Hypothalamus (tissue), 51 donors: ENCODE data around the gene SH3RF2.
"Not testable (repeated sequence)": the region's sequence is repeated elsewhere in the genome, so short reads cannot be mapped to it uniquely, and the experiment has no call there.

Source experiments
- DNase-seq, 51 donors: peaks; one replicate each; lab custom pipeline; 2025; lab: John Stamatoyannopoulos, UW

SH3RF2 gene

GRCh38 chr5:145947581-145947980 is 11.2 kb downstream of the SH3RF2 start:
- no peak for DNase-seq

- DNase-seq = no peak
Measured at GRCh38 chr5:145948047-145948446, 11.7 kb downstream of the SH3RF2 start.

- peak in 2 of 51 donors; percentile 1 to 47 for DNase-seq
Measured at GRCh38 chr5:145948921-145949320, 12.5 kb downstream of the SH3RF2 start.

GRCh38 chr5:145949474-145949873 is 13.1 kb downstream of the SH3RF2 start:
- peak in 1 of 51 donors; percentile 47 for DNase-seq

- no peak for DNase-seq
Measured at GRCh38 chr5:145951071-145951470, 14.7 kb downstream of the SH3RF2 start.

GRCh38 chr5:145953202-145953601 is 16.8 kb downstream of the SH3RF2 start:
- DNase-seq = no peak

- not testable (repeated sequence) for DNase-seq
Measured at GRCh38 chr5:145954140-145954539, 17.8 kb downstream of the SH3RF2 start.

GRCh38 chr5:145957388-145957787 is 21.0 kb downstream of the SH3RF2 start:
- DNase-seq = no peak

GRCh38 chr5:145958436-145958835 is 22.1 kb downstream of the SH3RF2 start:
- DNase-seq = no peak

GRCh38 chr5:145960166-145960565 is 23.8 kb downstream of the SH3RF2 start:
- DNase-seq = no peak

GRCh38 chr5:145960848-145961600 is 24.6 kb downstream of the SH3RF2 start:
- DNase-seq = no peak

GRCh38 chr5:145962001-145962400 is 25.6 kb downstream of the SH3RF2 start:
- DNase-seq = no peak

- not testable (repeated sequence) for DNase-seq
Measured at GRCh38 chr5:145964008-145964407, 27.6 kb downstream of the SH3RF2 start.

- DNase-seq = no peak
Measured at GRCh38 chr5:145965804-145966203, 29.4 kb downstream of the SH3RF2 start.

- no peak for DNase-seq
Measured at GRCh38 chr5:145967296-145967695, 30.9 kb downstream of the SH3RF2 start.

GRCh38 chr5:145968970-145969713 is 32.8 kb downstream of the SH3RF2 start:
- no peak for DNase-seq

- no peak for DNase-seq
Measured at GRCh38 chr5:145969714-145970092, 33.3 kb downstream of the SH3RF2 start.

- DNase-seq = no peak
Measured at GRCh38 chr5:145971108-145971507, 34.7 kb downstream of the SH3RF2 start.

- no peak for DNase-seq
Measured at GRCh38 chr5:145971701-145972100, 35.3 kb downstream of the SH3RF2 start.

GRCh38 chr5:145975001-145975360 is 38.6 kb downstream of the SH3RF2 start:
- no peak for DNase-seq

- DNase-seq = no peak
Measured at GRCh38 chr5:145975361-145976066, 39.1 kb downstream of the SH3RF2 start.
